HG03439 (cell line): Measurements from ENCODE around the gene ZNF837.

Experiments used
- ATAC-seq: cut with Tn5 transposase; IDR thresholded peaks from one replicate; pipeline ENCODE4 v1.9.1; 2021; ENCODE audit warnings: mild to moderate bottlenecking, moderate library complexity; ENCODE audit not compliant: unreplicated experiment

The ZNF837 gene

DNA sequence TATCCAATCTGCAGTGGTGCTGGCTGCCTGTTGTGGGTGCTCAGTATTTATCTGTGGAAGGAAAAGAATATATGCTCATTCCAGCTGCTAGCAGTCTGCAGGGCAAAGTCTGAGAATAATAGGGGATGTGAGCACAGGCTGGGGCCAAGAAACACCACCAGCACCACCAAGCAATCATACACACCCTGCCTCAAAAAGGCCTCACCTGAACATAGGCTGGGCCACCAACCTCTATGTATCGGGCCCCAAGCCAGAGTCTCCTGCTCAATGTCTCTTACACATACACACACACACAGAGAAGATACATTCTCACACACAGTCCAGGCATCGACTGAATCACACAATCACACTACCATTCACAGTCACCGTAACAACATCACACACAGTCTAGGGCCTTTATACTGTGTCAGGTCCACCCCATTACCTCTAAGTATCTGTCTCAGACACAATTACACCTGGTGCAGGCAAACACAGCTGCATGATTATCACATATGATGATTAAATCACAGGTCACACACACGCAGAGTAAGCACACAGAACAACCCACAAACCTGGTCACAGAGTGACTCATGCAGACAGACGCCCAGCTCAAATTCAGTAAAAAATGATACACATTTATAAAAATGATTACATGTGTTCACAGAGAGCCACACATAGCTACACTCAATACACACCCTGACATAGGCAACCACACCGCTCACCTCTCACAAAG lies 55.4 kb downstream of the ZNF837 start:
- ATAC-seq, result no peak

DNA sequence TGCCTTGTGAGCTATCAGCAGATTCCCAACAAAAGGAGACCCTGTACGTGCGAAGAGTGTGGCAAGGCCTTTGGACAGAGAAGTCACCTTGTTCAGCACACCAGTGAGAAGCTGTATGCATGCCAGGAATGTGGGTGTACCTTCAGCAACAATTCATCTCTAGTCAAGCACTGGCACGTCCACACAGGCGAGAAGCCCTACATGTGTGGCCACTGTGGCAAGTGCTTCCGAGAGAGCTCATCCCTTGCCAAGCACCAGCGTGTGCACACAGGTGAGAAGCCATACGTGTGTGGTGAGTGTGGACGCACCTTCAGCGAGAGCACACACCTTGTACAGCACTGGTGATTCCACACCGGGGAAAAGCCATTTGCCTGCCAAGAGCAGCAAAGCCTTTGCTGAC lies 61.6 kb downstream of the ZNF837 start:
- ATAC-seq, result no peak

DNA sequence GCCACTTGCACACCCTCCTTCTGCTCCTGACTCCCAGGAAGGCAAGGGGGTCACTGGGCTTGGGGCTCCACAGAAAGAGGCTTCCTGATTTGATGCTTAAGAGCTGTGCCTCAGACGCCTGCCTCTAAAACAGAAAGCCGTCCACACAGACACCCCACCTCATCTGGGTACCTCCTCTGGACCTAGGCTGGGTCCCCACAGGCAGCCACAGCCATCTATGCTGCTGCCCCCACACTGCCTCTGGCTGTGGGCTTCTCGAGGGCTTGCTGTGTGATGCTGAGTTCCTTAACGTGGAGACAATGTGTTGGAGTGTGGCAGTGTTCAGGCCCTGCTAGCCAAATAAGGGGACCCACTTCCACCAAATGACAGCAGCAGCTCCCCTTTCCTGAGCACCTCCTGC lies 62.5 kb downstream of the ZNF837 start:
- no peak for ATAC-seq
